ENCODE measurements around the gene RTBDN.

RTBDN gene

GRCh38 chr19:12785431-12786031 is 48.8 kb downstream of the RTBDN start:
- Histone ChIP-seq H3K9ac (no peak overlapping the region), H3K4me2 (ENCODE audit: low read length) (peak overlapping the region; percentile 15)
- TF ChIP-seq CTCF (IDR thresholded peaks at IDR 0.05) = no peak

GRCh38 chr19:12784871-12785430 is 49.4 kb downstream of the RTBDN start:
- H3K9me3 ChIP-seq (ENCODE audit: control insufficient read depth, low read length) = no peaks in the 10 kb centered on the region
- H3K4me1 ChIP-seq = peaks cover 71% of the 10 kb centered on the region
- peak overlapping the region; percentile 64 for H3K4me3 ChIP-seq (ENCODE audit: low read depth, low read length)
- peak overlapping the region; percentile 54 for H2AFZ ChIP-seq
- no peak overlapping the region for H3K9ac ChIP-seq
- H3K36me3 ChIP-seq (ENCODE audit: control insufficient read depth, insufficient read depth, low read length) = no peaks in the 10 kb centered on the region
- TF ChIP-seq CTCF (IDR thresholded peaks at IDR 0.05) = no peak
- H3K4me2 ChIP-seq (ENCODE audit: low read length) = peak overlapping the region; percentile 94
- no peaks in the 10 kb centered on the region for H3K79me2 ChIP-seq
- no peaks in the 10 kb centered on the region for H3K27me3 ChIP-seq (ENCODE audit: control insufficient read depth, insufficient read depth, low read length)
- peak overlapping the region; percentile 100 for H3K27ac ChIP-seq

More at GRCh38 chr19:12785431-12786031, 48.8 kb downstream of the RTBDN start:
- Histone ChIP-seq H3K79me2 (no peaks in the 10 kb centered on the region), H3K27ac (peak overlapping the region; percentile 100), H3K36me3 (ENCODE audit: control insufficient read depth, insufficient read depth, low read length) (no peaks in the 10 kb centered on the region), H3K9me3 (ENCODE audit: control insufficient read depth, low read length) (no peaks in the 10 kb centered on the region), H3K4me3 (ENCODE audit: low read depth, low read length) (peak overlapping the region; percentile 32), H3K27me3 (ENCODE audit: control insufficient read depth, insufficient read depth, low read length) (no peaks in the 10 kb centered on the region), H3K4me1 (peaks cover 76% of the 10 kb centered on the region), H2AFZ (peak overlapping the region; percentile 35)

- Histone ChIP-seq H3K27me3 (ENCODE audit: control insufficient read depth, insufficient read depth, low read length) (no peaks in the 10 kb centered on the region), H2AFZ (peak overlapping the region; percentile 54), H3K9me3 (ENCODE audit: control insufficient read depth, low read length) (no peaks in the 10 kb centered on the region), H3K79me2 (no peaks in the 10 kb centered on the region), H3K27ac (peak overlapping the region; percentile 100), H3K9ac (no peak overlapping the region), H3K4me3 (ENCODE audit: low read depth, low read length) (peak overlapping the region; percentile 64), H3K4me2 (ENCODE audit: low read length) (peak overlapping the region; percentile 94), H3K4me1 (peaks cover 71% of the 10 kb centered on the region), H3K36me3 (ENCODE audit: control insufficient read depth, insufficient read depth, low read length) (no peaks in the 10 kb centered on the region)
- TF ChIP-seq CTCF (IDR thresholded peaks at IDR 0.05) = no peak
These were observed 49.9 kb downstream of the RTBDN start for GRCh38 chr19:12784394-12784870.

- Histone ChIP-seq H3K9ac (no peak overlapping the region), H2AFZ (peak overlapping the region; percentile 54), H3K27me3 (ENCODE audit: control insufficient read depth, insufficient read depth, low read length) (no peaks in the 10 kb centered on the region), H3K27ac (peak overlapping the region; percentile 100), H3K4me3 (ENCODE audit: low read depth, low read length) (peak overlapping the region; percentile 64), H3K36me3 (ENCODE audit: control insufficient read depth, insufficient read depth, low read length) (no peaks in the 10 kb centered on the region), H3K4me1 (peaks cover 66% of the 10 kb centered on the region), H3K9me3 (ENCODE audit: control insufficient read depth, low read length) (no peaks in the 10 kb centered on the region), H3K79me2 (no peaks in the 10 kb centered on the region), H3K4me2 (ENCODE audit: low read length) (peak overlapping the region; percentile 94)
- TF ChIP-seq CTCF (IDR thresholded peaks at IDR 0.05) = no peak
These were observed 50.5 kb downstream of the RTBDN start for GRCh38 chr19:12783849-12784393.

Measured in parathyroid adenoma (tissue), 2 donors.